DND-41 (cell line): ENCODE measurements around the gene ADK.

ENCODE experiments used
- ATAC-seq: fragments of 200-7000 bp; cut with Tn5 transposase; 3 replicates; pipeline ENCODE4 v1.9.1; 2021; ENCODE audit warnings: low read depth; ENCODE audit not compliant: insufficient read depth
- DNase-seq: peaks from one replicate; pipeline ENCODE4 v3.0.0-alpha.2; 2020
- H2AFZ ChIP-seq: 2 replicates; pipeline ENCODE4 v1.6.0; 2012; ENCODE audit warnings: low read depth, low read length
- H3K27ac ChIP-seq: 2 replicates; pipeline ENCODE4 v1.5.1; 2012; ENCODE audit warnings: low read length, inconsistent platforms
- H3K27me3 ChIP-seq: fragments of 200-600 bp; sonication (generic); 2 replicates; pipeline ENCODE4 v1.6.0; 2012; ENCODE audit warnings: low read length, mild to moderate bottlenecking, inconsistent platforms; ENCODE audit not compliant: insufficient read depth, poor library complexity
- H3K36me3 ChIP-seq: 2 replicates; pipeline ENCODE4 v1.5.1; 2012; ENCODE audit warnings: low read length, inconsistent platforms; ENCODE audit not compliant: insufficient read depth
- H3K4me1 ChIP-seq: 2 replicates; pipeline ENCODE4 v1.5.1; 2012; ENCODE audit warnings: mild to moderate bottlenecking, low read length; ENCODE audit not compliant: insufficient read depth
- H3K4me2 ChIP-seq: 2 replicates; pipeline ENCODE4 v1.6.0; 2012; ENCODE audit warnings: mild to moderate bottlenecking, moderate library complexity, low read length, inconsistent platforms; ENCODE audit not compliant: insufficient read depth
- H3K4me3 ChIP-seq, 2 experiments: fragments of 200-600 bp in 1 of 2; shearing (Covaris generic) in 1 of 2; 2 replicates each; pipeline ENCODE4 v1.5.1; 2012 to 2016; ENCODE audit warnings: inconsistent platforms in 2 of 2, low read length in 2 of 2, mild to moderate bottlenecking in 2 of 2, low read depth in 1 of 2, moderate library complexity in 1 of 2
- H3K79me2 ChIP-seq: 2 replicates; pipeline ENCODE4 v1.6.0; 2012; ENCODE audit warnings: low read length, inconsistent platforms; ENCODE audit not compliant: insufficient read depth
- H3K9ac ChIP-seq: 2 replicates; pipeline ENCODE4 v1.6.0; 2012; ENCODE audit warnings: low read depth, mild to moderate bottlenecking, inconsistent platforms, low read length, moderate library complexity
- H3K9me3 ChIP-seq: 2 replicates; pipeline ENCODE4 v1.5.1; 2012; ENCODE audit warnings: low read length, moderate library complexity, mild to moderate bottlenecking, inconsistent platforms; ENCODE audit not compliant: insufficient read depth, severe bottlenecking
- H4K20me1 ChIP-seq: 2 replicates; pipeline ENCODE4 v1.6.0; 2012; ENCODE audit warnings: low read length; ENCODE audit not compliant: insufficient read depth
- EZH2 ChIP-seq: IDR thresholded peaks from 3 replicates; pipeline ENCODE4 v1.6.1; 2012; ENCODE audit warnings: borderline replicate concordance, low read depth, mild to moderate bottlenecking, moderate library complexity, low read length, inconsistent platforms; ENCODE audit not compliant: severe bottlenecking
- TF ChIP-seq, protein P1 (sequence below): IDR thresholded peaks from 2 replicates; pipeline ENCODE4 v1.5.1; 2012; ENCODE audit warnings: borderline replicate concordance, low read length, moderate library complexity, mild to moderate bottlenecking; ENCODE audit not compliant: poor library complexity, severe bottlenecking; ENCODE audit errors: extremely low read depth

Gene ADK

GRCh38 chr10:74333174-74333573 lies 182.2 kb downstream of the ADK start:
- Histone ChIP-seq H3K9ac (no peak overlapping the region), H4K20me1 (no peaks in the 10 kb centered on the region), H3K27me3 (no peaks in the 10 kb centered on the region), H3K9me3 (no peaks in the 10 kb centered on the region), H3K4me2 (no peak overlapping the region), H3K4me1 (no peaks in the 10 kb centered on the region), H2AFZ (no peak overlapping the region), H3K36me3 (0 out of 2 replicates have a peak, but pooled peaks cover 3% of the 10 kb centered on the region), H3K4me3 (no peak overlapping the region), H3K27ac (no peak overlapping the region), H3K79me2 (0 out of 2 replicates have a peak, but pooled peaks cover 1% of the 10 kb centered on the region)
- TF ChIP-seq, protein P1, sequence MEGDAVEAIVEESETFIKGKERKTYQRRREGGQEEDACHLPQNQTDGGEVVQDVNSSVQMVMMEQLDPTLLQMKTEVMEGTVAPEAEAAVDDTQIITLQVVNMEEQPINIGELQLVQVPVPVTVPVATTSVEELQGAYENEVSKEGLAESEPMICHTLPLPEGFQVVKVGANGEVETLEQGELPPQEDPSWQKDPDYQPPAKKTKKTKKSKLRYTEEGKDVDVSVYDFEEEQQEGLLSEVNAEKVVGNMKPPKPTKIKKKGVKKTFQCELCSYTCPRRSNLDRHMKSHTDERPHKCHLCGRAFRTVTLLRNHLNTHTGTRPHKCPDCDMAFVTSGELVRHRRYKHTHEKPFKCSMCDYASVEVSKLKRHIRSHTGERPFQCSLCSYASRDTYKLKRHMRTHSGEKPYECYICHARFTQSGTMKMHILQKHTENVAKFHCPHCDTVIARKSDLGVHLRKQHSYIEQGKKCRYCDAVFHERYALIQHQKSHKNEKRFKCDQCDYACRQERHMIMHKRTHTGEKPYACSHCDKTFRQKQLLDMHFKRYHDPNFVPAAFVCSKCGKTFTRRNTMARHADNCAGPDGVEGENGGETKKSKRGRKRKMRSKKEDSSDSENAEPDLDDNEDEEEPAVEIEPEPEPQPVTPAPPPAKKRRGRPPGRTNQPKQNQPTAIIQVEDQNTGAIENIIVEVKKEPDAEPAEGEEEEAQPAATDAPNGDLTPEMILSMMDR: no peak
- no peak for TF ChIP-seq EZH2
- no peak for DNase-seq
- no peak for ATAC-seq

GRCh38 chr10:74334221-74334620 lies 183.2 kb downstream of the ADK start:
- Histone ChIP-seq H2AFZ (no peak overlapping the region), H3K36me3 (0 out of 2 replicates have a peak, but pooled peaks cover 3% of the 10 kb centered on the region), H3K4me1 (no peaks in the 10 kb centered on the region), H3K4me3 (no peak overlapping the region), H3K9ac (no peak overlapping the region), H3K27ac (no peak overlapping the region), H3K27me3 (no peaks in the 10 kb centered on the region), H3K9me3 (no peaks in the 10 kb centered on the region), H3K79me2 (0 out of 2 replicates have a peak, but pooled peaks cover 1% of the 10 kb centered on the region), H3K4me2 (no peak overlapping the region), H4K20me1 (no peaks in the 10 kb centered on the region)
- ATAC-seq: no peak
- no peak for DNase-seq
- TF ChIP-seq, protein P1: no peak
- TF ChIP-seq EZH2: no peak

- H3K9me3 ChIP-seq: no peaks in the 10 kb centered on the region
- TF ChIP-seq, protein P1: no peak
- TF ChIP-seq EZH2: no peak
- H3K4me2 ChIP-seq: no peak overlapping the region
- ATAC-seq (no peak), DNase-seq (no peak)
- 0 out of 2 replicates have a peak, but pooled peaks cover 1% of the 10 kb centered on the region for H3K79me2 ChIP-seq
- no peaks in the 10 kb centered on the region for H3K4me1 ChIP-seq
- 0 out of 2 replicates have a peak, but pooled peaks cover 2% of the 10 kb centered on the region for H3K36me3 ChIP-seq
- no peaks in the 10 kb centered on the region for H3K27me3 ChIP-seq
- H3K9ac ChIP-seq: no peak overlapping the region
- no peaks in the 10 kb centered on the region for H4K20me1 ChIP-seq
- H3K27ac ChIP-seq: no peak overlapping the region
- H2AFZ ChIP-seq: no peak overlapping the region
- H3K4me3 ChIP-seq: no peak overlapping the region
These were observed 184.5 kb downstream of the ADK start for GRCh38 chr10:74335501-74335900.
